Measurements from ENCODE around the gene CCND3.

The CCND3 gene

DNA sequence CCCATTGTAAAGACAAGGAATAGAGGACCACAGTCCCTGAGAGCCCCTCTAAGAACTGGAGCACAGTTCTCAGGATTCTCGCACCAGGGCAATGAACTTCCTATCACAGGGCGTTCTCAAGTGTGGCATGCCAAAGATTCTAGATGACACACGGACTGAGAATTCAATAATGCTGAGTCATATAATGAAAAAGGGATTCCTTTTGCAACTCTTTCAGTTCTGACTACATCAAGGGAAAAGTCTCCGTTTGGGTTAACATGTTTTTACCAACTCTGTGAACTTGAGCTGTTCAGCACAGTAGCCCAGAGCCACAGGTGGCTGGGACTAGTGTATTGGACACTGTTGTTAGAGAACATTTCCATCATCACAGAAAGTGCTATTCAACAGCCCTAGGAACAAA is 24.1 kb downstream of the CCND3 start:
- no peak for DNase-seq

DNA sequence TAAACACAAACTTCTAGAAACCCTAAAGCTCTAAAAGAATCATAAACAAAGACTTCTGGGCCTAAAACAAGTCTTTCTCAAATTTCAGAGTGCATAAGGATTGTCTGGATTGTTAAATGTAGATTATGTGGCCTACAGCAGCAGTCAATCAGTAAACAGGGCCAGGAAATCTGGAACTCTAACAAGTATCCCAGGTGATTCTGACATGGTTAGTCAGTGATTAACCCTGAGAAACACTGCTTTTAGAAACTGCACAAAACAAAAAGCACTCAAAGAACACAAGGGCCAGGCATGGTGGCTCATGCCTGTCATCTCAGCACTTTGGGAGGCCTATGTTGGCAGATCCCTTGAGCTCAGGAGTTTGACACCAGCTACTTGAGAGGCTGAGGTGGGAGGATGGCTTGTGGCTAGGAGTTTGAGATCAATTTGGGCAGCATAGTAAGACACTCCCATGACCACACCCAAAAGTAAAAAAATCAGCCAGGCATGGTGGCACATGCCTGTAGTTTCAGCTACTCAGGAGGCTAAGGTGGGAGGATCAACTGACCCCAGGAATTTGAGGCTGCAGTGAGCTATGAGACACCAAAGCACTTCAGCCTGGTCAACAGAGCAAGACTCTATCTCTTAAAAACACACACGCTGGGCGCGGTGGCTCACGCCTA is 26.6 kb downstream of the CCND3 start:
- no peak for DNase-seq

DNA sequence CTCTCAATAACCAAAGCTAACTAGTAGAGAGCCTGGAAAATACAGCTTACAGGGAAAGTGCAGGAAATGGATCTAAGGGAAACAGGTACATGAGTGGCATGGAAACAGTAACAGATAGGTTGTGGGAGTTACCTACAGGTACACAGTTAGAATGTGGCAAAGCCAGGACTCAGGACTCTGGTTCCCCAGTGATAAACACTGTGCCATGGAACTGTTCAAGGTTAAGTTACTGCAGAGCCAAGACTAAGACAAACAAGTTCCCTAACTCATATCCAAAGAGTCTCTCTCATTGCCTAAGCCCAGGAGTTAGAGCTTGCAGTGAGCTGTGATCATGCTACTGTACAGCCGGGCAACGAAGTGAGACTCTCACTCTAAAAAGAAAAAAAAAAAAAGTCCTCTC is 27.3 kb downstream of the CCND3 start:
- no peak for DNase-seq

GRCh38 chr6:41909727-41910126 is 31.9 kb downstream of the CCND3 start:
- DNase-seq = no peak

DNA sequence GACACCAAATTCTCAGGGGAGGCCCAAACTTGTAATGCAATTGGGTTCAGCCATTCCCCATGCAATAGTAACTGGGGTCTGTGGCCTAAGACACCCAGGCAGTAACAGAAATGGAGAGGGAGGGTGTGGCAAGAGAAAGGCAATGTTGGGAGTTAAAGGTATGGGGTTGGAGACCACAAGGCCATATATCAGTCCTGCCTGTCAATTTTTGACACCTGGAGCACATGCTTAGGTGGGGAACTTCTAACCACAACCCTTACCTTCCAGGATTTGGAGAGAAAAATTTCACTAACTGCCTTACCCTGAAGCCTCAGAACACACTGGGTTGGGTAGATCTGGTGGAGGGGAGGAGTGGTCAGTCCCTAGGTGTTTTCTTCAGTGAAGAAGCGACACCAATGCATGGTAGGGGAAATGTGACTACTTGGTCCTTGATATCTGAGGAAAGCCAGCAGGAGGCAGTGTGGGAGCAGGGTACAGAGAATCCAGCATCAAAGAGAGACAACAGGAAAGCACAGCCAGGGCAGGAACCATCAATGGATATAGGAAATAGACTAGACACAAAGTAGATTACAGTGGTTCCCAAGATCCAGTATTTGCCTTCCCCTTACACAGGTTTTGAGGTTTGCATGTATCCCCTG is 39.6 kb downstream of the CCND3 start:
- DNase-seq = no peak

DNA sequence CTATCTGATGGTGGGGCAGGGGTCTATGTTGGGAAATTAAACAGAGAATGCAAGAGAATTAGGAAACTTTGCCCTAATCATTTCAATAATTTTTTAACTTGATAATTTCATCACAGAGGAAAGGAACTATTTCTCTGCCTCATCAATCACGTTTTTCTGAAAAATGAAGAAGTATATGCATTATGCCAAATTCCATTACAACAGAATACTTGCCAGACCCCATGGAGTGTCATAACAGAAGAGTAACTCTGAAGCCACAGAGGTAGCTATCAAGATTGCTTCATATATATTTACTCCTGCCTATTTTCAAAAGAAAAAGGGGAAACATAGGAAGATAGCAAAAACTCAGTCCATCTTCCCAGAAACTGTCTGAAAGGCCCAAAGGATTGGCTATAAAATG is 40.7 kb downstream of the CCND3 start:
- DNase-seq = no peak

- no peak for DNase-seq
Observed at GRCh38 chr6:41896281-41896680, 45.3 kb downstream of the CCND3 start.

DNA sequence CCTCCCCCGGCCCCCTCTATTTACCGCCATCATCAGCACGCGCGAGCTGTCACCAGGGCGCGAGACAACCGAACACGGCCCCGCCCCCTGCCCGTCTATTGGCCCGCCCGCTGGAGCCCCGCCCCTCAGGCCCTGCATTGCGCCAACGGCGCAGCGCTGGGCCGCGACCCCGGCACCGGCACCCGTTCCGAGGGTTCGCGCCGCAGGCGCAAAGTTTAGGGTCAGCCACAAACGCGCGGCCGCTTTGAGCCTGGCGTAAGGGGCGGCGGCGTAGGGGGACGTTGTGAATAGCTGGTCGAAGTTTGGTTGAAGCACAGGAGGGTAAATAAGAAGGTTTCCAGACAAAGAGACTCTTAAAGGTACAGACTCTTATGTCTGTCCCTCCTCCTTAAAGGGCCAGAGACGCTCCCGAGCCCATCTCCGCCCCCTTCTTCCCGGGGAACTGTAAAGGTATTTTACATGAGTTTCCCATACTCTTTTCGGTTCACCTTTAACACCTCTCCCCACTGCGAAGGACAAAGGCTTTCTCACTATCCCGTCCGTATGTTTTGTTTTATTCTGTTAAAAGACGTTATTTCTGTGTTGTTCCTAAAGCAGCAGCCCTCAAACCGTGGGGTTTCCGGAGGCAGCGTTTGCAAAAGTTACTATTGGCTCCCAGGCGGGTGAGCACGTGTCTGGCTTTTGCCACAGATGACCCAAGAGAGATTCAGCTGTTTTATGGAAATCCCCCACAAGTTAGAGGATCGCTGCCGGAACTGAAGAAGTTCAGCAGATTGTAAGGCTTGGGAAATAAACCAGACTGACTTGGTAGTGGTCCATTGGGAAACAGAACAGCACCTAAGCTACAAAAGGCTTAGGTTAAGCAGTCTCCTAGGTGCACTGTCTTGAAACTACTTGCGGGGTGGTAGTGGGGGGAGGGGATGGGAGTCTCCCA is 46.0 kb downstream of the CCND3 start, which contains the start of gene USP49:
TSS of gene USP49 (minus strand) at position 76 of the 934 bp plus-strand sequence. CDS start 88,392 bp downstream, outside the sequence.
- peak; percentile 60 for DNase-seq

DNA sequence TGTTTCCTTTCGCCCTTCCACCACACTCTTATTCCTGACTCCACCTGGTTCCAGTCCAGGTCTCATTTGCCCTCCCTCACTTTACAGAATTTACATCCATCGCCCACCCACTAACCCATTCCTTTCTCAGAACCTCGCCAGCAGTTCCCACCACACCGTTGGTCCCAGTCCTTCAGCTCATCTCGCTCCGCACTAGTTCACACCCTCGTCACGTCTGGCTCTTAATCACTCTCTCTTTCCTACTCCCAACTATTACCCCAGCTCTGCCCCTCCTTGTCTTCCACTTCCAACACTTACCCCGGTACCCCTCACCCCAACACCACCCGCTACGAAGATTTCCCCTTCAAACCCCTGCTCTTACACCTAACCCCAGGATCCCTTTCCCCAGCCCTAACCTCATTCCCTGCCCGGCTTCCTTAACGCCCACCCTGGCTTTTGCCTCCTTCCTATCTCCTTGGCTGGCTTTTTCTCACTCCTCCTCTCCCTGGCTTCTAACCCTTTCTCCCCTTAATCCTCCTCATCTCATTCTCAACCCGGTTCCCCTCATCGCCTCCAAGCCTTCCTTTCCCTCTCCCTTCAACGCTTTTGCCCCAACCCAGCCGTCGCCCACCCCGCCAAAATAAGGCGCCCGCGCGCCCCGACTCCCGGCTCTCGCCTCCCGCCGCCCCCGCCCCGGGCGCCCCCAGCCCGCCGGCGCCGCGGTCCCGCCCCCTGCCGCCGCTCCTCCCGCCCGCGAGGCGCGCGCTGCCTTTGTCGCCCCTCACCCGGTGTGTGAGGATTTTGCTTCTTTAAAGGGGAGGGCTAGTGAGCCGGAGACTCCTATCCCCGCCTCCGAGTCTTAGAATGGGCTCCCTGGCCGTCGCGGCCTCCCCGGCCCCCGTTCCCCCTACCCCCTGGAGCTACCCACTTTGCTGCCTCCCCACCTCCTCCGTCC is 47.0 kb downstream of the CCND3 start:
- no peak for DNase-seq

DNA sequence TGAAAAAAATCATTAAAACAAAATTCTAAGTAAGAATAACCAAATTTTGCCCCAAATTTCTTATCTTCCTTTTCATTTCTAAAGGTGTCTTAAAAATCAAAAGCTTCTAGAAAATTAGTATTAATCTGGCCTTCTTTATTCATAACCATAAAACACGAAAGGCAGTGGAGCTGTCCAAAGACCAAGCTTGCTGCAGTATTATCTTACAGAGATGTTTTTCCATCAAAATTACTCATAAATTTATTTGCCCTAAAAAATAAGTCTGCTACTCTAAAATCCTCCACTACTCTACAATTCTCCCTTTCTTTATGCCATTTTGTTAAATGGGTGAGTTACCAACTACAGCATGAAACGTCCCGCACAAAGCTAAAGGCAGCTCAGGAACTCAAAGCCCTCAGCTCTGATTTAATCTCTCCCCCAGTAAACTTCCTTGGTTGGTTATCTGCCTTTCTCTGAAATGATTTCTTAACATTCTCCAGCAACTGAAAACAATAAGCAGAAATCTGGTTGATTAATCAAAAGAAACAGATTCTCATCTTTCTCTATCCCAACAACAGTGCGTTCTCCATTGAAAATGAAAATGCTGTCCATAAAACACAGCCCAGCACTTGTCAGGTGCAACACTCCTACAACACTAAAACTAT is 48.6 kb downstream of the CCND3 start:
- no peak for DNase-seq

DNA sequence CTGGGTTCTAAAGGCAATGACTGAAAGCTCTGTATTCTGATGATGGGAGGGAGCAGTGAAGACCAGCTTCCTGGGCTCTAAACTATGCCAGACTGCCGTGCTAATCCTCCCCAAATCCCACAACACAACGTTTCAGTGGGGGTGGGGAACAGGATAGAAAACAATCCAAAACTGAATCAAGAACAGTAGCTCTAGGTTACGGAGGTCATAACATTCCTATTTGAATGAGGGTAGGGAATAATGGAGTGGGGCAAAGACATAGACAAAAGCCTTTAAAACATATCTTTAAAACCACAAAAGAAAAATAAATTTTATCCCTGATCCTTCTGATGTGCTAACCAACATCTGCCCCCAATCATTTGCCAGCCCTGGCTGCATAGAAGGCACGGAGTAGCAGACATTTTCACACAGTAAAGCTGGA is 54.3 kb downstream of the CCND3 start:
- DNase-seq = no peak

- no peak for DNase-seq
Observed at GRCh38 chr6:41885930-41886329, 55.7 kb downstream of the CCND3 start.

DNA sequence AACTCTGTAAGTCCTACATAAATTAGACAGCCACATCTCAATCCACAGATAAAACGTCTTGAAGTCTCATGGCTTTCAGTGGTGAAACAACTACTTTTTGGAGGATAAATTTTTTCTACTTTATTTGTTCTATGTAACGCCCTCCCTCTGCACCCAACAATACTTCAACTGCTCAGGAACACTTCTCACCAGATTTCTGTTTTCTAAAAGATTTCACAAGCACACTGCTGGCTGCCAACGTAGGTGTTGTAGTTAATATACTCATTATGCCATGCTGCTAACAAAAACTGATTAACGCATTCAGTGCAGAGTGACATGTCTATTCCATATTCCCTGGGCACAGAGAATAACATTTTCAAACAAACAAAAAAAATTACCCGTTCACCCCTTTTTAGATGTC is 56.7 kb downstream of the CCND3 start:
- no peak for DNase-seq
